GM19438 (cell line): ENCODE measurements around the gene SULF2.
"Not testable (repeated sequence)": the region's sequence is repeated elsewhere in the genome, so short reads cannot be mapped to it uniquely, and the experiment has no call there.

Source experiments
- ATAC-seq: cut with Tn5 transposase; IDR thresholded peaks from one replicate; pipeline ENCODE4 v1.9.1; 2021; ENCODE audit warnings: low read depth; ENCODE audit not compliant: unreplicated experiment

SULF2 gene

GRCh38 chr20:47805951-47806350 lies 20.7 kb upstream of the SULF2 start:
- ATAC-seq, result no peak

- not testable (repeated sequence) for ATAC-seq
These were observed 19.7 kb upstream of the SULF2 start for GRCh38 chr20:47804972-47805371.

- not testable (repeated sequence) for ATAC-seq
These were observed 19.0 kb upstream of the SULF2 start for GRCh38 chr20:47804224-47804825.

GRCh38 chr20:47802975-47803374 lies 17.7 kb upstream of the SULF2 start:
- ATAC-seq, result no peak

GRCh38 chr20:47802226-47802920 lies 17.1 kb upstream of the SULF2 start:
- no peak for ATAC-seq

GRCh38 chr20:47801759-47802158 lies 16.5 kb upstream of the SULF2 start:
- no peak for ATAC-seq

- no peak for ATAC-seq
These were observed 15.8 kb upstream of the SULF2 start for GRCh38 chr20:47801079-47801478.

GRCh38 chr20:47800623-47801022 lies 15.3 kb upstream of the SULF2 start:
- no peak for ATAC-seq

GRCh38 chr20:47799116-47799715 lies 13.9 kb upstream of the SULF2 start:
- no peak for ATAC-seq

GRCh38 chr20:47796971-47797370 lies 11.7 kb upstream of the SULF2 start:
- no peak for ATAC-seq

- ATAC-seq, result no peak
These were observed 10.1 kb upstream of the SULF2 start for GRCh38 chr20:47795214-47795907.

- ATAC-seq, result not testable (repeated sequence)
These were observed 9.0 kb upstream of the SULF2 start for GRCh38 chr20:47794264-47794663.

- ATAC-seq, result no peak
These were observed 6.8 kb upstream of the SULF2 start for GRCh38 chr20:47792021-47792618.

- no peak for ATAC-seq
These were observed 5.9 kb upstream of the SULF2 start for GRCh38 chr20:47791084-47791599.

GRCh38 chr20:47790580-47790965 lies 5.3 kb upstream of the SULF2 start:
- no peak for ATAC-seq

- no peak for ATAC-seq
These were observed 4.7 kb upstream of the SULF2 start for GRCh38 chr20:47789764-47790579.

- ATAC-seq, result no peak
These were observed 3.9 kb upstream of the SULF2 start for GRCh38 chr20:47789081-47789763.

GRCh38 chr20:47788741-47789080 lies 3.4 kb upstream of the SULF2 start:
- ATAC-seq, result no peak

- no peak for ATAC-seq
These were observed 1.5 kb upstream of the SULF2 start for GRCh38 chr20:47786765-47787107.
